K562 (cell line): ENCODE data around the gene LTBP1. TPM values are rescaled to one million over a fixed set of nuclear protein-coding genes. Genes with fewer than 3 reads are reported as not detected.

ENCODE experiments used
- ATAC-seq: fragments of 200-7000 bp; cut with Tn5 transposase; 3 replicates; pipeline ENCODE4 v1.9.1; 2020; ENCODE audit warnings: moderate library complexity
- BruUV-seq: library from RNA; stranded (reverse); fragments of 400-500 nt; replicated peaks from 2 replicates; lab custom pipeline; 2021; lab: Mats Ljungman, UMichigan
- CTCF ChIA-PET: fragments of 300-600 bp; formaldehyde crosslinking; extraction: SDS; loops from one replicate; lab custom pipeline; 2021; ENCODE audit warnings: low intra/inter-chr PET ratio; lab: Yijun Ruan, JAX
- POLR2A ChIA-PET: fragments of 300-600, 350-650 bp; sonication (Branson Sonifier 250); formaldehyde crosslinking; extraction: SDS; loops from one replicate; lab custom pipeline; 2021; ENCODE audit warnings: antibody characterized with exemption, inconsistent platforms; lab: Yijun Ruan, JAX
- DNase-seq, 4 experiments: peaks; one replicate each; pipeline versions ENCODE4 v3.0.0 to v3.0.0-alpha.2; 2011 to 2018; ENCODE audit warnings: low spot score in 3 of 4, mixed read lengths in 3 of 4; ENCODE audit errors: extremely low read depth in 1 of 4
- FAIRE-seq: peaks from 2 replicates; lab custom pipeline; 2011; peaks lifted over from hg19 to GRCh38; lab: Jason Lieb, UNC
- H2AFZ ChIP-seq: 2 replicates; pipeline ENCODE4 v1.6.0; 2011; ENCODE audit warnings: low read depth, low read length, control low read depth, inconsistent platforms
- H3K27ac ChIP-seq: fragments of 200-600 bp; 3 replicates; pipeline ENCODE4 v1.8.0; 2011; ENCODE audit warnings: low read depth, mild to moderate bottlenecking, control low read depth, inconsistent platforms, low read length, moderate library complexity, mixed read lengths; ENCODE audit errors: extremely low read depth
- H3K27me3 ChIP-seq, 2 experiments: fragments of 300-600 bp in 1 of 2; 2 replicates in 1 of 2; 3 replicates in 1 of 2; pipeline versions ENCODE4 v1.6.0 to v1.8.0; 2011; ENCODE audit warnings: inconsistent platforms in 2 of 2, low read length in 2 of 2, mild to moderate bottlenecking in 1 of 2, mixed read lengths in 1 of 2, moderate library complexity in 1 of 2; ENCODE audit not compliant: control insufficient read depth in 2 of 2, insufficient read depth in 2 of 2
- H3K36me3 ChIP-seq: fragments of 300-600 bp; 3 replicates; pipeline ENCODE4 v1.8.0; 2011; ENCODE audit warnings: mild to moderate bottlenecking, low read length, inconsistent platforms; ENCODE audit not compliant: control insufficient read depth, insufficient read depth
- H3K4me1 ChIP-seq, 2 experiments: fragments of 200-600 bp in 1 of 2; replicated peaks in 1 of 2; 2 replicates in 1 of 2; 3 replicates in 1 of 2; pipeline versions ENCODE4 v1.5.1 to v1.8.0; 2011; ENCODE audit warnings: inconsistent platforms in 2 of 2, low read length in 2 of 2, mild to moderate bottlenecking in 1 of 2, mixed read lengths in 1 of 2, moderate library complexity in 1 of 2; ENCODE audit not compliant: control insufficient read depth in 2 of 2, insufficient read depth in 2 of 2
- H3K4me2 ChIP-seq: 2 replicates; pipeline ENCODE4 v1.6.1; 2011; ENCODE audit warnings: low read length, control low read depth, inconsistent platforms, mixed read lengths; ENCODE audit not compliant: insufficient read depth
- H3K4me3 ChIP-seq: fragments of 200-600 bp; sonication (generic), shearing (Covaris generic); 2 replicates; pipeline ENCODE4 v1.5.1; 2016; ENCODE audit warnings: control low read depth, inconsistent platforms
- H3K79me2 ChIP-seq: fragments of 200-600 bp; 3 replicates; pipeline ENCODE4 v1.8.0; 2011; ENCODE audit warnings: low read length, inconsistent platforms; ENCODE audit not compliant: control insufficient read depth, insufficient read depth
- H3K9ac ChIP-seq, 2 experiments: 2 replicates each; pipeline versions ENCODE4 v1.6.0 to v1.6.1; 2011; ENCODE audit warnings: low read depth in 2 of 2, low read length in 2 of 2, control low read depth in 1 of 2, inconsistent platforms in 1 of 2, mild to moderate bottlenecking in 1 of 2, mixed read lengths in 1 of 2; ENCODE audit not compliant: insufficient read depth in 1 of 2
- H3K9me1 ChIP-seq: one replicate; pipeline ENCODE4 v1.6.0; 2011; ENCODE audit warnings: inconsistent platforms, mild to moderate bottlenecking, low read length, moderate library complexity; ENCODE audit not compliant: control insufficient read depth, insufficient read depth
- H3K9me3 ChIP-seq: replicated peaks from 2 replicates; pipeline ENCODE4 v1.5.1; 2011; ENCODE audit warnings: low read depth, low read length, inconsistent platforms; ENCODE audit not compliant: control insufficient read depth, insufficient read depth
- H4K20me1 ChIP-seq: replicated peaks from 2 replicates; pipeline ENCODE4 v1.6.1; 2011; ENCODE audit warnings: low read length, inconsistent platforms, mixed read lengths; ENCODE audit not compliant: control insufficient read depth, insufficient read depth
- DMBX1 ChIP-seq: fragments of 250-450 bp; sonication (Bioruptor Pico); IDR thresholded peaks from 2 replicates; pipeline ENCODE4 v1.8.0; 2022; ENCODE audit warnings: inconsistent platforms, mild to moderate bottlenecking, moderate library complexity, borderline replicate concordance
- DPF2 ChIP-seq: fragments of 450-650 bp; IDR thresholded peaks from 2 replicates; pipeline ENCODE4 v1.6.1; 2016
- EGR1 ChIP-seq: fragments of 450-650 bp; conservative IDR thresholded peaks from 2 replicates; pipeline ENCODE4 v1.6.1; 2017; ENCODE audit warnings: mild to moderate bottlenecking
- EWSR1 ChIP-seq: fragments of 450-650 bp; IDR thresholded peaks from 2 replicates; pipeline ENCODE4 v1.6.1; 2018; ENCODE audit warnings: borderline replicate concordance, mild to moderate bottlenecking, low read depth, moderate library complexity; ENCODE audit not compliant: partially characterized antibody
- FOXM1 ChIP-seq, 2 experiments: fragments of 450-650 bp in 1 of 2; sonication (generic) in 1 of 2; formaldehyde crosslinking in 1 of 2; IDR thresholded peaks; 2 replicates each; pipeline versions ENCODE4 v1.6.1 to v1.9.0; 2017 to 2022; ENCODE audit warnings: low read depth in 2 of 2, mild to moderate bottlenecking in 2 of 2, missing genetic modification reagents in 1 of 2, moderate library complexity in 1 of 2
- KDM4B ChIP-seq, 2 experiments: fragments of 450-650 bp in 1 of 2; sonication (generic) in 1 of 2; IDR thresholded peaks; 2 replicates each; pipeline ENCODE4 v1.6.1; 2016 to 2017; ENCODE audit warnings: borderline replicate concordance in 2 of 2, antibody characterized with exemption in 1 of 2, low read depth in 1 of 2, mild to moderate bottlenecking in 1 of 2
- LARP7 ChIP-seq: fragments of 450-650 bp; IDR thresholded peaks from 2 replicates; pipeline ENCODE4 v1.6.1; 2016
- MBD2 ChIP-seq: sonication (generic); IDR thresholded peaks from 2 replicates; pipeline ENCODE4 v1.6.1; 2016; ENCODE audit warnings: low read depth, borderline replicate concordance
- NFE2 ChIP-seq: IDR thresholded peaks from 2 replicates; pipeline ENCODE4 v1.6.1; 2014; ENCODE audit warnings: antibody characterized with exemption, low read depth
- POLR2AphosphoS5 ChIP-seq: IDR thresholded peaks from 2 replicates; pipeline ENCODE4 v1.6.1; 2011; ENCODE audit warnings: mild to moderate bottlenecking, low read depth, low read length, moderate library complexity; ENCODE audit not compliant: control insufficient read depth, insufficient read depth
- PYGO2 ChIP-seq: fragments of 450-650 bp; IDR thresholded peaks from 2 replicates; pipeline ENCODE4 v1.6.1; 2016; ENCODE audit warnings: mild to moderate bottlenecking, missing genetic modification characterization, moderate library complexity, missing compliant biosample characterization
- SAFB ChIP-seq: fragments of 200-400 bp; formaldehyde crosslinking; IDR thresholded peaks from 2 replicates; pipeline ENCODE4 v1.6.1; 2017; ENCODE audit warnings: low read depth, low read length, borderline replicate concordance
- WHSC1 ChIP-seq: IDR thresholded peaks from one replicate; pipeline ENCODE4 v1.6.1; 2012; ENCODE audit warnings: low read length, control low read depth, inconsistent platforms
- WGBS: fragments of 100-300 bp; shearing (Covaris generic); methylation state at CpG from one replicate; pipeline ENCODE4 v1.1.6; 2016; ENCODE audit warnings: low coverage, mixed read lengths; ENCODE audit not compliant: insufficient coverage; ENCODE audit errors: missing lambda C conversion rate; 5-methylcytosine and 5-hydroxymethylcytosine counted together
- in situ Hi-C: fragments of 300-500 bp; cut with MboI; formaldehyde crosslinking; loops from 4 replicates; pipeline ENCODE4 v1.15.0; 2018; ENCODE audit warnings: inconsistent platforms, mixed read lengths
- intact Hi-C: fragments of 100-400 bp; cut with micrococcal nuclease; formaldehyde crosslinking; loops from 2 replicates; pipeline ENCODE4 v1.14.2; 2022
- polyA plus RNA-seq, 8 experiments: library from polyadenylated mRNA; depleted of rRNA in 4 of 8; stranded (reverse) in 5 of 8; unstranded in 3 of 8; fragments of >200 nt; fragmentation: Nextera tagmentation in 2 of 8; fragmentation: Illumina TruSeq in 1 of 8; extraction: Ambion mirVana in 2 of 8; extraction: Trizol in 1 of 8; gene quantifications; 2 replicates each; pipeline versions ENCODE4 v1.2.1 to v1.2.3, GENCODE V29; 2011 to 2014; ENCODE audit warnings: inconsistent platforms in 1 of 8, missing spikeins in 1 of 8
- total RNA-seq, 7 experiments: library from RNA; depleted of rRNA in 6 of 7; stranded (reverse); fragments of >200 nt in 6 of 7; fragmentation: Illumina TruSeq in 2 of 7; extraction: Trizol in 2 of 7; gene quantifications; 2 replicates each; pipeline versions ENCODE4 v1.2.1 to v1.2.3, GENCODE V29; 2011 to 2021; ENCODE audit warnings: low replicate concordance in 1 of 7
- TF ChIP-seq, protein P1 (sequence below): fragments of 450-650 bp; conservative IDR thresholded peaks from 2 replicates; pipeline ENCODE4 v1.6.1; 2016; ENCODE audit warnings: missing genetic modification characterization, low read depth, mild to moderate bottlenecking, missing compliant biosample characterization, moderate library complexity
- TF ChIP-seq, protein P2 (sequence below): fragments of 450-650 bp; formaldehyde crosslinking; IDR thresholded peaks from 2 replicates; pipeline ENCODE4 v1.4.0; 2020; ENCODE audit warnings: mild to moderate bottlenecking, moderate library complexity

Gene LTBP1
- total and polyA plus RNA-seq, 9 of the 15 experiments (the other 6 are each of a cell fraction or from before 2014, with no cell fraction given), result 3.6 to 16.4 (median 8.5) TPM

DNA sequence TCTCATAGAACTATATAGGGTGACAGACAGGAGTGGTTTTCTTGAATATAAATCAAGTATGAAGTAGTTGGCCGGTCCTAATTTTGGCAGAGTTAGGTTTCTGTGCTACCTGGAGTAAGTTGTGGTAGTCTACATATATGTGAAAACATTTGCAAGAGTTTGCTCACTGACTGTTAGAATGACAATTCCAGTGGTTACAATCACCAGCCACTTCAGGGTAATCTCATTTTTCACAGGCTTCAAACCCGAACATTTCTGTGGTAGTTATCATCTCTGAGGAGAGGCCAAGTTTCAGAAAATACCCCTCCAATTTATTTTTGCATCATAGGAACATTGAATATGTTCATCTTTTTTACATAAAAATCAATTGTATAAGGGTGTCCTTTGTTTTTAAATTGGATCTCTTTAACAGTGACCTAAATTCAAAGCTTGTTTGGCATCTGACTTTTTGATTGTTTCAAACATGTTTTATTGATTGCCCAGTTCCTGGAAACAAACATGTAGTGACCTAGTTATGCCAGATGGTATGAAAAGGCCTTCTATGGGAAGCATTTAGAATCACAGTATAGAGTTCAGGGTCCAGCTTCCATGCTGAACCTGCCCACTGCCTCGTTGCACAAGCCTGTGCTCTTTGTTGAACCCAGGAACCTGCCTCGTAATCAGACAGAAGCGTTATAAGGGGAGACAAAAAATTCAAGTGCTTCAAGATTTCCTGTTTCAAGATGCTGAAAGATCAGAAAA lies 250.6 kb downstream of the LTBP1 start (continued):
- TF ChIP-seq, protein P1, sequence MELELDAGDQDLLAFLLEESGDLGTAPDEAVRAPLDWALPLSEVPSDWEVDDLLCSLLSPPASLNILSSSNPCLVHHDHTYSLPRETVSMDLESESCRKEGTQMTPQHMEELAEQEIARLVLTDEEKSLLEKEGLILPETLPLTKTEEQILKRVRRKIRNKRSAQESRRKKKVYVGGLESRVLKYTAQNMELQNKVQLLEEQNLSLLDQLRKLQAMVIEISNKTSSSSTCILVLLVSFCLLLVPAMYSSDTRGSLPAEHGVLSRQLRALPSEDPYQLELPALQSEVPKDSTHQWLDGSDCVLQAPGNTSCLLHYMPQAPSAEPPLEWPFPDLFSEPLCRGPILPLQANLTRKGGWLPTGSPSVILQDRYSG, result no peak
- TF ChIP-seq EGR1 (no peak), POLR2AphosphoS5 (no peak)

DNA sequence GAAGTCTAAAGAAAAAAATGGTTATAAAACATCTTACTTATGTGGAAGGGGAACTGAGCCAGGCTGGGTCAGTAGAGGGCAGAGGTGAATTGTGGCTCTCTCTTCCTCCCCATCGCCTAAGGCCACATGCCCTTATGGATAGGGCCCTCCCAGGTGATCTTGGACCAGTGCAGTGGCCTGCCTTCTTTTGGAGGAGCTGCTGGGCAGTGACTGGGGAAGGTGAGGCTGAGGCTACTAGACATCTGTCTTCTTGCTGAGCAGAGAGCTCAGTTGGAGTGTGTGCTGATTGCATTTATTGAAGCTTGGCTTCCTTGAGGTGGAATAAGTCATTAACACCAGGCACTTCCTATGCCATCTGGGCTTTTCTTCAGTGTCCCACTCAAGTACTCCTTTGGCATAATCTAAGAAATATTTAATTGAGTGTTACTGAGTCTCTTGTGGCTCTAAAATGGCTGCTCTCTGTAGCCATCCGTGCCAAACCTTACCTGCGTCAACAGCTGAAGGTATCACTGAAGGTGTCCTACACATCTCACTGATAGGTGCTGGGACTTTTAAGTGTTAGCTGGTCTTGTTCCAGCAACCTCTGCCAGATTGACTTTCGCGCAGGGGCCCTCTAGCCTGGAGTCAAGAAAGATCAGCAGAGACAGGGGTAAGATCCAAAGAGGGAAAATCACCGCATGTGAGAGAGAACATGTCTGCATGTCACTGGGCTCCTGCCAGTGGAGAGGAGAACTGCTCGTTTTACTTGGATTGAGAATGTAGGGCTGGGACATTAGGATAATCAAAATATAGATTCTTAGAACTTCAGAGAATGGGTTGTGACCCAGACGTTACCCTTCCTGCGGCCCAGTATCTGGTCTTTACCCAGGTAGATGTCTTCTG lies 256.1 kb downstream of the LTBP1 start:
- Histone ChIP-seq H3K4me3 (no peak overlapping the region), H3K27me3 (no peaks in the 10 kb centered on the region), H3K9me3 (no peaks in the 10 kb centered on the region), H3K4me2 (no peak overlapping the region), H3K79me2 (no peaks in the 10 kb centered on the region), H3K9ac (no peak overlapping the region; a peak in 1 of 4 replicates), H3K36me3 (no peaks in the 10 kb centered on the region), H3K9me1 (no peaks in the 10 kb centered on the region), H4K20me1 (no peaks in the 10 kb centered on the region), H3K27ac (no peak overlapping the region), H2AFZ (no peak overlapping the region), H3K4me1 (no peaks in the 10 kb centered on the region)
- ChIA-PET CTCF (no interaction called here), POLR2A (interaction anchor here (1.2 kb wide), 1 partner anchor 16 kb away, joined by 3 read pairs; no protein-coding TSS in a partner anchor)
- TF ChIP-seq NFE2 (no peak), EWSR1 (no peak), DMBX1 (CRISPR knock-in tag) (no peak), FOXM1 (IDR thresholded peaks at IDR 0.05; ENCODE audit: low read depth) (no peak), FOXM1 (CRISPR knock-in tag; IDR thresholded peaks at IDR 0.05; ENCODE audit: low read depth) (no peak), DPF2 (no peak), KDM4B (IDR thresholded peaks at IDR 0.05; ENCODE audit: borderline replicate concordance in 2 of 2, low read depth in 1 of 2) (no peak), SAFB (no peak), LARP7 (no peak), MBD2 (no peak), EGR1 (no peak), WHSC1 (no peak), PYGO2 (tag) (no peak)
- TF ChIP-seq, protein P2, sequence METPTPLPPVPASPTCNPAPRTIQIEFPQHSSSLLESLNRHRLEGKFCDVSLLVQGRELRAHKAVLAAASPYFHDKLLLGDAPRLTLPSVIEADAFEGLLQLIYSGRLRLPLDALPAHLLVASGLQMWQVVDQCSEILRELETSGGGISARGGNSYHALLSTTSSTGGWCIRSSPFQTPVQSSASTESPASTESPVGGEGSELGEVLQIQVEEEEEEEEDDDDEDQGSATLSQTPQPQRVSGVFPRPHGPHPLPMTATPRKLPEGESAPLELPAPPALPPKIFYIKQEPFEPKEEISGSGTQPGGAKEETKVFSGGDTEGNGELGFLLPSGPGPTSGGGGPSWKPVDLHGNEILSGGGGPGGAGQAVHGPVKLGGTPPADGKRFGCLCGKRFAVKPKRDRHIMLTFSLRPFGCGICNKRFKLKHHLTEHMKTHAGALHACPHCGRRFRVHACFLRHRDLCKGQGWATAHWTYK (CRISPR knock-in tag), result no peak
- ATAC-seq (no peak), FAIRE-seq (no peak), DNase-seq (no peak)
- WGBS, result 58% methylated on average over 8 of the region's 9 CpGs
- in situ Hi-C loops, result no loop called here
- BruUV-seq, result no TSS peak
- intact Hi-C loops, result no loop called here
